Measurements from ENCODE around the gene MRPL22. TPM values are rescaled to one million over a fixed set of nuclear protein-coding genes. Genes with fewer than 3 reads are reported as not detected.
"Not testable (repeated sequence)": the region's sequence is repeated elsewhere in the genome, so short reads cannot be mapped to it uniquely, and the experiment has no call there.

MRPL22 gene
- total RNA-seq, 2 donors from 2014 or later = 80.1 to 120 TPM

DNA sequence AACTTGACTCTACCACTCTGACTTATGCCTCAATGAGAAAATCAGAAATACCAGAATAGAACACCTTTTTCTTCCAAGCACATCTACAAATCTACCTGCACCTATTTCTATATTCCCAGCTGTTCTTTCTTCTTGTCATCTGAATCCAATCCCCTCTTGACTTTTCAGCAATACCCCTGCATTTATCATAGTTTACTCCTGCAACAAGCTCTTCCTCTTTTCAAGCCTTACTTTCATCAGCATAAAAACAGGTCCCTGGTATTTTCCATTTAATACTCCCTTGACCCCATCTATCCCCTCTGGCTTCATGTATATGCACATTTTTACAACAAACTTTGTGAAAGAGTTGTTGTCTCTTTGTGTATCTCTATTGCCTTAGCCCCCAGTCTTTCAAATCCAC lies 6.0 kb upstream of the MRPL22 start:
- no peak overlapping the region for H3K27ac Mint-ChIP-seq
- H3K36me3 Mint-ChIP-seq = peaks cover 10 to 21% of the 10 kb centered on the region in 2 donors
- ATAC-seq = no peak
- no peaks in the 10 kb centered on the region for H3K9me3 Mint-ChIP-seq
- DNase-seq (ENCODE audit: low spot score in 2 of 2) = no peak

DNA sequence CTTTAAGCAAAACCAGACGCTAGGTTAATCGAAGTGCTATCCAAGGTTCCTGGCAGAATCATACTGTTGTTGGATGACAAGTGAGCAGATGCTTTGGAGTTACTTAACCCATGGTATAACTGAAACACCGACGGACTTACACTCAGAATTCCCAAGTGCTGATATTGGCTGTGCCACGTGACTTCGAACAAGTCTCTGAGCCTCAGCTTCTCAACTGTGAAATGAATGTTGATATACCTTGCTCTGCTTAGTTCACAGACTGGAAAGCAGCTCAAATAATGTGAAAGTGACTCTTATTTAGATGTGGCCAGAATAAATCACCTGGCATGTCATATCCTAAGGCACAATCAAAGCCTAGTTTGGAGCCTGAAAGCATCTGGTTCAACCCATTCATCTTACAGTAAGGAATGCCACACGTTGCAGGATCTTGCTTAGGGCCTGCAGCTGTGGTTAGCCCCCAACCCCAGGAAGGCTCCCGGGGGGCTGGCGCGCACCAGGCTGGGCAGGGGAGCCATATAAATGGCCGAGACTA lies 3.6 kb upstream of the MRPL22 start:
- Mint-ChIP-seq H3K27ac (peak overlapping the region; percentile 88 to 91), H3K9me3 (no peaks in the 10 kb centered on the region), H3K36me3 (peaks cover 10 to 24% of the 10 kb centered on the region in 2 donors)
- no peak for DNase-seq (ENCODE audit: low spot score in 2 of 2)
- no peak for ATAC-seq

DNA sequence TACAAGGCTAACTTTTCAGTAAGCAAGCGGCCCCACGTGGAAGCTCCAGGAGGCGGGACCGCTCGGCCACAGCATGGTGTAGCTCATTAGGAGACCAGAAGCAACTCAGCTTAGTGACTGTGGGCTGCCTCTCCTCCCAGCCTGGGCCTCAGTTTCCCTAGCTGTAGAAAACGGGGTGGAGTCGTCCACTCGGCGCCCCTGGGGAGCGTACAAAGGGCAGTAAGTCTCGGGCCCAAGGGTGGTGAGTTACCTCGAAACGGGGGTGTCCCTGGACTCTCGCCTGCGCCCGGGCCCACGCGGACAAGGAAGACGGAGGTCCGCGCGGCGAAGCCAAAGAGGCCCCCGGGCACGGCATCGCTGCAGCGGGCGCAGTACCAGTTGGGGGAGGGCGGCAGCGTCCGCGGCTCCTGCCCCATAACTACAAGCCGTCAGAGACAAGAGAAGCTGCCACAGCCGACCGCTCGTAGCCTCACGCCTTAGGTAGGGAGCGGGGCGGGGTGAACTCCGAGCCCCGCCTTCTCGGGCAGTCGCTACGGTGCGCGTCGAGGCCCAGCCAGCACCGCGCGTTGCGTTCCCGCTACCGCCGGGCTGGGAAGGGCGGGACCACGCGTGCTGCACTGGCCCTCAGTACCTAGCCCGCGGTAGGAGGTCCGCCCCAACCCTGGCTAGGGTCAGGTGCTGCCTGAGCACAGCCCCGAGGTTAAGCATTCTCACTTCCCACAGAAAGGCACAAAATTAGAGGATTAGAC lies 3.0 kb upstream of the MRPL22 start, which contains the start of gene GEMIN5:
Gene GEMIN5 (minus strand): TSS at position 494 of the 749 bp plus-strand sequence. CDS start 78 bp downstream, at position 416.
- peak within 1 kb of the TSS; percentile 91 to 96 for H3K27ac Mint-ChIP-seq
- H3K36me3 Mint-ChIP-seq = peaks cover 10 to 28% of the 10 kb centered on the region in 2 donors
- no peaks in the 10 kb centered on the region for H3K9me3 Mint-ChIP-seq
- DNase-seq (ENCODE audit: low spot score in 2 of 2) (peak; percentile 83 to 86), ATAC-seq (peak; percentile 92 to 94)

DNA sequence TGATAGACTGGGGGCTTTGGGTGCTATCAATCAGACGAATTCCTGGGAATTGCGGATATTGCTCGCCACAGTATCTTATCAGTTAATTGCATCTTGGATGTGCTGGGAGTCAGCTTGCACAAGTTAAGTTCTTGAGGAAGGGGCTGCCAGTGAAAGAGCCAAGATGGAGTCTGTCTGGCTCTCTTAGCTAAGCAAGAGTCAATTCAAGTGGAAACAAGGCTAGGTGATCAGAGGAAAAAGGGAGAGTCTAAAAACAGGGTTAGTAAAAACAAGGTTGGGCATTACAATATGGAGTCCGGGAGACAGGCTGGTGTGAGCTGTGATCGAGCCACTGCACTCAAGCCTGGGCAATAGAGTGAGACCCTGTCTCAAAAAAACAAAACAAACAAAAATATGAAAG lies 1.5 kb upstream of the MRPL22 start:
- not testable (repeated sequence) for DNase-seq (ENCODE audit: low spot score in 2 of 2); H3K9me3 Mint-ChIP-seq; ATAC-seq
- Mint-ChIP-seq H3K27ac (peak overlapping the region in 1 of 2 donors; percentile 96), H3K36me3 (peaks cover 10 to 28% of the 10 kb centered on the region in 2 donors)

DNA sequence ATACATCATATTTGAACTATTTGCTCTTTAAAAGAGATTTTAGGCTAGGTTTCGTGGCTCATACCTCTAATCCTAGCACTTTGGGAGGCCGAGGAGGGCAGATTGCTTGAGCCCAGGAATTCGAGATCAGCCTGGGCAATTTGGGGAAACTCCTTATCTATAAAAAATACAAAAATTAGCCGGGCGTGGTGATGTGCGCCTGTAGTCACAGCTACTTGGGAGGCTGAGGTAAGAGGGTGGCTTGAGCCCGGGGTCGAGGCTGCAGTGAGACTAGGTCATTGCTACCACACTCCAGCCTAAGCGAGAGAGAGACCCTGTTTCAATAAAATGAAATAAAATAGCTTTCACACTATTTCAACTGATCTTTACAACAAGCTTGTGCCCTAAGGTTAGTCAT lies 500 bp upstream of the MRPL22 start:
- Mint-ChIP-seq H3K9me3 (no peaks in the 10 kb centered on the region), H3K27ac (peak overlapping the region; percentile 96 to 99), H3K36me3 (peaks cover 0 to 21% of the 10 kb centered on the region in 2 donors)
- no peak for DNase-seq (ENCODE audit: low spot score in 2 of 2)
- no peak for ATAC-seq

DNA sequence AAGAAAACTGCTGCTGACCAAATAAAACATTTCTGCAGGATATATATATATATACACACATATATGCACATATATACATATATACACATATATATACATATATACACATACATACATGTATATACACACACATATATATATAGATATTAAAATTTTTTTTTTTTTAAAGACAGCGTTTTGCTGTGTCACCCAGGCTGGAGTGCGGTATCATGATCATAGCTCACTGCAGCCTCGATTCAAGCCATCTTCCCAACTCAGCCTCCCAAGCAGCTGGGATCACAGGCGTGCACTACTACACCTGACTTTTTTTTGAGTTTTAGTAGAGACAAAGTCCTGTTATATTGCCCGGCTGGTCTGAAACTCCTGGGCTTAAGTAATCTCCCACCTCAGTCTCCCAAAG lies 2.7 kb downstream of the MRPL22 start:
- Mint-ChIP-seq H3K27ac (no peak overlapping the region), H3K9me3 (no peaks in the 10 kb centered on the region), H3K36me3 (peaks cover 0 to 14% of the 10 kb centered on the region in 2 donors)
- no peak for DNase-seq (ENCODE audit: low spot score in 2 of 2)
- ATAC-seq = no peak

DNA sequence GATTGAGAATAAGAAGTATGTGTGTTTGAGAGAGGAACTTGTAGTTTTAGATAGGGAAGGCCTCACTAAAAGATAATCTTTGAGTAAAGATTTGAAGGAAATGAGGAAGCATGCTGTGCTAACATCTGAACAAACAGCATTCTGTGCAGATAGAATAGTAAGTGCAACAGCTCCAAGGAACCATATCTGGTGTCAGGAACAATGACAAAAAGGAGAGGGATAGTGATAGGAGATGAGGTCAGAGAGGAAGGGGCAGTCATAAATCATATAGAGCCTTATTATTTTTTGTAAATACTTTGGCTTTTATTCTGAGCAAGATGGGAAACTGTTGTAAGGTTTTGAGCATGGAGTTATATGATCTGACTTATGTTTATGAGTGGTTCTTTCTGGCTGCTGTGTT lies 3.8 kb downstream of the MRPL22 start:
- ATAC-seq = no peak
- Mint-ChIP-seq H3K9me3 (no peaks in the 10 kb centered on the region), H3K36me3 (peaks cover 0 to 14% of the 10 kb centered on the region in 2 donors), H3K27ac (no peak overlapping the region)
- DNase-seq (ENCODE audit: low spot score in 2 of 2) = no peak

DNA sequence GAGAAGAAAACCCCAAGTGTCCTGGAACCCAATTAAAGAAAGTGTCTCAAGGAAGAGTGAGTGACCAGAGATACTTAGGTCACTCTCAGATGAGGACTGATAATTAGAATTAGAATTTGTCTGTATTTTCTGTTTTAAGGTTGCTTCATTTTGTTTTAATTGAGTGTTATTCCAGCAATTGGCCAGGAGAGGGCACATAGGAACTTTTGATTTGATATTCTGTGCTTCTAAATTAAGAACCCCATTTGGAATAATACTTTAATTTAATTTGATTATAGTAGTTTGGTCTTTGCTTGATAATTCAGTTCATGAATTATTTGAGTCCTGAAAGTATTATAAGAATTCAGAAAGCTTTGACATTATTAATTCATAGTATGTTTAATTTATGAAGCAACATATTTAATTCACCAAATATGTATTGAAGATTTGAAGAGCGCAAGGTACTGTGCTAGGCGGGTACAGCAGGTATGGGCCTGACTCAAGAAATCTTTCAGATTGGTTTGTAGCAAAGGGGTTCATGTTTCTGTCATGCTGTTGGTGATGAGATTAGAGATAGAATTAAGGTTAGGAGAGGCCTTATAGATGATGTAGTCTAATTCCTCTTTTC lies 4.9 kb downstream of the MRPL22 start:
- ATAC-seq (no peak), DNase-seq (ENCODE audit: low spot score in 2 of 2) (no peak)
- Mint-ChIP-seq H3K9me3 (no peaks in the 10 kb centered on the region), H3K36me3 (peaks cover 0 to 13% of the 10 kb centered on the region in 2 donors), H3K27ac (no peak overlapping the region)

DNA sequence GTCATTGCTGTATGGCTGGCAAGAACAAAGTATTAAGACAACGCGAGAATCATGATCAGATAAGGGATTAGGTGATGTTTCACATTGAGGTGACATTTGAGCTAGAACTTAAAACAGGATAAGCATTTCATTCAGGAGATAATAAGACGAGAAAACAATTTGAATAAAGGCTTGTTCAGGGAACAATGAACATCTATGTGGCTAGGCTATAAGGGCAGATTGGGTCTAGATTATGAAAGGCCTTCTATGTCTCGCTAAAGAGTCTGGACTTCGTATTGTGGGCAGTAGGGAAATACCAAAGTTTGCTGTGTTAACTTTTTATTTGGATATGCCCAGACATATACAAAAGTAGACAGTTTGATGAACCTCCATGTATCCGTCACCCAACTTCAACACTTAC lies 6.9 kb downstream of the MRPL22 start:
- Mint-ChIP-seq H3K36me3 (peaks cover 0 to 3% of the 10 kb centered on the region in 2 donors), H3K27ac (no peak overlapping the region), H3K9me3 (no peaks in the 10 kb centered on the region)
- DNase-seq (ENCODE audit: low spot score in 2 of 2) = no peak
- ATAC-seq = no peak

DNA sequence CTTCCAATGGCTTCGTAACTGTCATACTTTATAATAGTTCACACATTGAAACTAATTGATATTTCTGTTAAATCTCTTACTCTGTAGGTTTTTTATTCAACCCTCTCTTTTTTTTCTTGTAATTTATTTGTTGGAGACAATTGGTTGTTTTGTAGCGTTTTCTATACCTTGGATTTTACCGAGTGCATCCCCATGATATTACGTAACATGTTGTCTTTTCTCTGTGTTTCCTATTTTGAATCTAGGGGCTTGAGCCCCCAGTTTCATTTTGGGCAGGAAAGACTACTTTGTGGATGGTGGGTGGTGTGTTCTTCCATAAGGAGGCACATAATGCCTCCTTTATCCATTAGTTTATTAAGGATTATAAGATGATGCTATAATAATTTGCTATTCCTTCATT lies 7.4 kb downstream of the MRPL22 start:
- H3K27ac Mint-ChIP-seq = no peak overlapping the region
- ATAC-seq = no peak
- no peaks in the 10 kb centered on the region for H3K9me3 Mint-ChIP-seq
- DNase-seq (ENCODE audit: low spot score in 2 of 2) = no peak
- peaks cover 0 to 5% of the 10 kb centered on the region in 2 donors for H3K36me3 Mint-ChIP-seq

DNA sequence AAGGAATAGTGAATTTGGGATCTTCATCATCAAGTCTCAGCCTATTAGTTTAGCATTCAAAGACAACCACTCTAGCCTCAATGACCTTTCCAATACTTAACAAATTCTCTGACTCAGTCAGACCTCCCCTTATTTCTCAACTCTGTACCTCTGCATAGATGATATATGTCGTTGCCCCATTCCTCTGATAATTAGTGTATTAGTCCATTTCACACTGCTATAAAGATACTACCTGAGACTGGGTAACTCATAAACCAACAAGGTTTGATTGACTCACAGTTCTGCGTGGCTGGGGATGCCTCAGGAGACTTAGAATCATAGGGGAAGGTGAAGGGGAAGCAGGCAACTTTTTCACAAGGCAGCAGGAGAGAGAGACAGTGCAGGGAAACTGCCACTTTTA lies 8.9 kb downstream of the MRPL22 start:
- Mint-ChIP-seq H3K36me3 (peaks cover 0 to 5% of the 10 kb centered on the region in 2 donors), H3K27ac (no peak overlapping the region), H3K9me3 (no peaks in the 10 kb centered on the region)
- no peak for ATAC-seq
- DNase-seq (ENCODE audit: low spot score in 2 of 2) = no peak

DNA sequence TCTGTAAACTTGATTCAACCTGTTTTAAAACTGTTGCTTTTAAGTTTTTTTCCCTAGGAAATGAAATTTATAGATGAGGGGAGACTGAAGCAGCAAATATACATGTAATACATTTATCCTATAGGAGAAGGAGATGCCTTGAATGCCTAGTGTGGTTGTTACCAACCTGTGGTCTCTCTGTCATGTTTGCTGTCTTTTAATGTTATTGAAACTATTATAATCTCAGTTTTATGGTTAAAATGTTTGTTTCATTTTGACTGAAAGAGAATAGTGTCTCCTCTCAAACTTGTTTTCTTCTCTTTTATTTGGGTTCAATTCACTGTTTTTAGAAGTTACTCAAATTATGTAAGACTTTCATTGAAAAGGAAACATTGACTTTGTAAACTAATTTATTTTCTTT lies 15.8 kb downstream of the MRPL22 start:
- DNase-seq (ENCODE audit: low spot score in 2 of 2) (no peak), ATAC-seq (peak in 1 of 2 donors; percentile 37)
- Mint-ChIP-seq H3K27ac (no peak overlapping the region), H3K36me3 (peaks cover 0 to 10% of the 10 kb centered on the region in 2 donors), H3K9me3 (no peaks in the 10 kb centered on the region)

DNA sequence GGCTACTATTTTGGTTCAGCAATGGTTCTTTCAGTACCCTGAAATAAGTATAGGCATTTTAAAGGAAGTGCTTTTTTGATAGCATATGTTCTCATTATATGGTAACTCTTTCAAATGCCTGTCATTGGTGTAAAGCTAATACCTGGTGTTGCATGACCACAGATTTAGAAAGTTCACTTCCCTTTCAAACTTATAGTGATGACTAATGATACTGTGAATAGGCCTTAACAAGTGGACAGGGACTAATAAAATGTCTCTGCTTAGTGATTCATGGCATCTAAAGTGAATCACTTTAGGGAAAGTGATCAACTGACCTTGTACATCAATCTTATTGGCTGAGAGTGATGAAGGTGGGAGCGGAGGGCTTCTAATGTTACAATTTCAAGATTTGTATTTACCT lies 21.6 kb downstream of the MRPL22 start:
- ATAC-seq (no peak), DNase-seq (ENCODE audit: low spot score in 2 of 2) (no peak)
- Mint-ChIP-seq H3K36me3 (peaks cover 0 to 7% of the 10 kb centered on the region in 2 donors), H3K27ac (no peak overlapping the region), H3K9me3 (no peaks in the 10 kb centered on the region)

DNA sequence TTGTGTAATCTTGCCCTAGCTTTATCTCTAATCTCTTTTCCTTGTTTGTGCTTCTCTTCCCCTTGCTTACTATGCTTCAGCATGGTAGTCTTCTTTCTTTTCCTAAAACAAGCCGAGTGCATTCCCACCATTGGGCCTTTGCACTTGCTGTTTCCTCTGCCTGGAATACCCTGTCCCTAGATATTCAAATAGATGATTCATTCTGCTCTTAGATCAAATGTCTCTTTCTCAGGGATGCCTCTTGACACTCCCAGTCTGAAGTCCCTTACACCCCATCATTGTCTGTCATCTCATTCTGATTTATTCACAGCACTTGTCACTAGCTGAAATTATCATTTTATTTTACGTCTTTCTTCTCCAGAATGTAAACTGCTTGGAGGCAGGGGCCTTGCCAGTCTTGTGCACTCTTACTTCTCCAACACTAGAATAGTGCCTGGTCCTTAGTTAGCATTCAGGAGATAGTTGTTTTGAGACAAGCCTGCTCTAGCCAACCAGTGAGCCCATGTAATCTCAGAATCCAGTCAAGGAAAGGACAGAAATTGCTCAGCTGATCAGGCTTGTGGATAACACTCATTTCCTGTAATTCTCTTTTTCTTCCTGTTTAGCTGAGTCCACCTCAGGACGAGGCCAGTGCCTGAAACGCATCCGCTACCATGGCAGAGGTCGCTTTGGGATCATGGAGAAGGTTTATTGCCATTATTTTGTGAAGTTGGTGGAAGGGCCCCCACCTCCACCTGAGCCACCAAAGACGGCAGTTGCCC lies 25.4 kb downstream of the MRPL22 start:
- peaks cover 0 to 7% of the 10 kb centered on the region in 2 donors for H3K36me3 Mint-ChIP-seq
- H3K27ac Mint-ChIP-seq = no peak overlapping the region
- no peaks in the 10 kb centered on the region for H3K9me3 Mint-ChIP-seq
- ATAC-seq (no peak), DNase-seq (ENCODE audit: low spot score in 2 of 2) (no peak)

DNA sequence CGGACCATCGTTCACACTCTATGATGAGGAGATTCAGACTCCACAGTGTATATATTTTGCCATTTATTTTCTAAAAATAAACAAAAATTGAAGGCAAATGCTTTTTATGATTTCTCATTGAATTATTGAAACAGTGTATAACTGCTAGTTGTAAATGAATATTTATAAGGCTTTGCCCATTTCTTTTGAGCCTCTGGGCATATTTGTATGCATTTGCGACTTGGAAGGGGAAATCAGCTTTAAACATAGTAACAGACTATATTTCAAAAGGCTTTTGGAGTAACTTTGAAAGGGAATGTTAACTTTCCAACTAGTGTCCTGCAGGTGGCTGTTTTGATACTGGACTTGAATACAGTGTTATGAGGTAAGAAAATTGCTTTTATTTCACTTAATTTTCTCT lies 26.0 kb downstream of the MRPL22 start:
- Mint-ChIP-seq H3K36me3 (peaks cover 0 to 7% of the 10 kb centered on the region in 2 donors), H3K27ac (no peak overlapping the region), H3K9me3 (no peaks in the 10 kb centered on the region)
- ATAC-seq (no peak), DNase-seq (ENCODE audit: low spot score in 2 of 2) (no peak)

DNA sequence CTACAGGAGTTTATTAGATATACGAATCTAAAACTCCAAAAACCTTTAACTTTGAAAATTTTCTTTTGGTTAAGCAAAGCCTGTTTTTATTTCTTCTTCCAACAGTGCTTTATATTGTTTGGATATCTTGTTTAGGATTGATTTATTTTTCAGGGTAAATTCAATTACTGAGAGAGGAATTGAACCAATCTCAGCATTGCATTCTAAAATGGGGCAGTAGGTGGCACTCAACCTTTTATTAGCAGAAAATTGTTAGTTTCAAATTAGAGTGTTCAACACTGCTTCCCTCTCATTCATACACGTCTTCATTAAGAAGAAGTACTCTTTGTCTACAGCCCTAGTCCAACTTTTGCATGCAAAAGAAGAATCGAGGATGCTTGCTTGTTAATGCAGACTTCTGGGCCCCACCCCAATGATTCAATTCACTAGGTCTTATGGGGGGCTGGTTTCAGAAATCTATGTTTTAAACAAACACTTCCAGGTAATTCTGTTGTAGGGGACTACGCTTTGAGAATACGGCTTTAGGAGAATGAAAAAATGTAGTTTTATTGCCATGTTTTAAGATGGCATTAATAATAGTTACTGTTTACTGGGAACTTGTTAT lies 26.6 kb downstream of the MRPL22 start:
- Mint-ChIP-seq H3K27ac (no peak overlapping the region), H3K9me3 (no peaks in the 10 kb centered on the region), H3K36me3 (peaks cover 0 to 7% of the 10 kb centered on the region in 2 donors)
- DNase-seq (ENCODE audit: low spot score in 2 of 2) = no peak
- no peak for ATAC-seq

DNA sequence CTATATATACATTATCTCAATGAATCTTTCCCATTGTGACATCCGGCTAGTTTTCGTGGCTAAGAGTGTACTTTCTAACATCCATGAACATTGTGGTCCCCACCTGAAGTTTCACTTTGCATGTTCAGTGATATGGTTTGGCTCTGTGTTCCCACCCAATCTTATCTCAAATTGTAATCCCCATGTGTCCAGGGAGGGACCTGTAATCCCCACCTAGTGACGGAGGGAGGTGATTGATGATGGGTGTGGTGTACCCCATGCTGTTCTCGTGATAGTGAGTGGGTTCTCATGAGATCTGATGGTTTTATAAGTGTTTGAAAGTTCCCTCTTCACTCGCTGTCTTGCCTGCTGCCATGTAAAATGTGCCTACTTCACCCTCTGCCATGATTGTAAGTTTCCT lies 28.1 kb downstream of the MRPL22 start:
- peaks cover 0 to 7% of the 10 kb centered on the region in 2 donors for H3K36me3 Mint-ChIP-seq
- DNase-seq (ENCODE audit: low spot score in 2 of 2) = no peak
- no peaks in the 10 kb centered on the region for H3K9me3 Mint-ChIP-seq
- ATAC-seq = no peak
- H3K27ac Mint-ChIP-seq = no peak overlapping the region
